ENCODE results near the gene ZNF281.
"Not testable (repeated sequence)": the region's sequence is repeated elsewhere in the genome, so short reads cannot be mapped to it uniquely, and the experiment has no call there.

The ZNF281 gene, protein sequence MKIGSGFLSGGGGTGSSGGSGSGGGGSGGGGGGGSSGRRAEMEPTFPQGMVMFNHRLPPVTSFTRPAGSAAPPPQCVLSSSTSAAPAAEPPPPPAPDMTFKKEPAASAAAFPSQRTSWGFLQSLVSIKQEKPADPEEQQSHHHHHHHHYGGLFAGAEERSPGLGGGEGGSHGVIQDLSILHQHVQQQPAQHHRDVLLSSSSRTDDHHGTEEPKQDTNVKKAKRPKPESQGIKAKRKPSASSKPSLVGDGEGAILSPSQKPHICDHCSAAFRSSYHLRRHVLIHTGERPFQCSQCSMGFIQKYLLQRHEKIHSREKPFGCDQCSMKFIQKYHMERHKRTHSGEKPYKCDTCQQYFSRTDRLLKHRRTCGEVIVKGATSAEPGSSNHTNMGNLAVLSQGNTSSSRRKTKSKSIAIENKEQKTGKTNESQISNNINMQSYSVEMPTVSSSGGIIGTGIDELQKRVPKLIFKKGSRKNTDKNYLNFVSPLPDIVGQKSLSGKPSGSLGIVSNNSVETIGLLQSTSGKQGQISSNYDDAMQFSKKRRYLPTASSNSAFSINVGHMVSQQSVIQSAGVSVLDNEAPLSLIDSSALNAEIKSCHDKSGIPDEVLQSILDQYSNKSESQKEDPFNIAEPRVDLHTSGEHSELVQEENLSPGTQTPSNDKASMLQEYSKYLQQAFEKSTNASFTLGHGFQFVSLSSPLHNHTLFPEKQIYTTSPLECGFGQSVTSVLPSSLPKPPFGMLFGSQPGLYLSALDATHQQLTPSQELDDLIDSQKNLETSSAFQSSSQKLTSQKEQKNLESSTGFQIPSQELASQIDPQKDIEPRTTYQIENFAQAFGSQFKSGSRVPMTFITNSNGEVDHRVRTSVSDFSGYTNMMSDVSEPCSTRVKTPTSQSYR

GRCh38 chr1:200409761-200410565 is at the start of gene ZNF281:
Gene ZNF281 (minus strand): TSS chr1:200410036. CDS start chr1:200409705, 331 bp downstream.
- DNase-seq (ENCODE audit: low spot score): peak; percentile 92

- DNase-seq (ENCODE audit: low spot score): no peak
These were observed 48.9 kb upstream of the ZNF281 start for GRCh38 chr1:200458780-200459179.

DNA sequence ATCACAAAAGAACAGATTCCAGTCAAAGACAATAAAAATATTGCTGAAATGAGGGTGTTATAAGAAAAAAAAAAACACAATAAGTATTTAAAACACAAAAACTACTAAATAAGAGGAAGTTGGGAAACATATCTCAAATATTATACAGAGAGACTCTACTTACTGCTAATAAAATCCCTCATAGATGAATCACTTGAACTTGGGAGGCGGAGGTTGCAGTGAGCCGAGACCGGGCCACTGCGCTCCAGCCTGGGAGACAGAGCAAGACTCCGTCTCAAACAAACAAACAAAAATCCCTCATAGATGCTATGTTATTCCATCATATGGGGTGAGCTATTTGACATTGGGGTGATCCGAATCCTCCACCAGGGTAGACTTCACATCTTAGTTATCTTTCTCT is 48.0 kb upstream of the ZNF281 start:
- DNase-seq (ENCODE audit: low spot score): no peak

DNA sequence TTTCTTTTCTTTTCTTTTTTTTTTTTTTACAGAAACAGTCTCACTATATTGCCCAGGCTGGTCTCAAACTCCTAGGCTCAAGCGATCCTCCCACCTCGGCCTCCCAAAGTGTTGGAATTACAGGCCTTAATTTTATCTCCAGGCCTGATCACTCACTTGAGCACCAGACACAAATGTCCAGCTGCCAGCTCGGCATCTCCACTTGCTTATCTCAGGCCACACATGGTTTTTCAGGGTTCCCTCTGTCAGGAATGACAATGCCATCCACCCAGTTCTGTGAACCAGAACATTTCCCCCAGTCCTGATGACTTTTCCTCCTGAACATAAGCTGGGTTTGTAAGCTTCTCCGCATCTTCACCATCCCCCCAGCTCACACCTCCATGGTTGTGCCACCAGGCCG is 44.6 kb upstream of the ZNF281 start:
- no peak for DNase-seq (ENCODE audit: low spot score)

DNA sequence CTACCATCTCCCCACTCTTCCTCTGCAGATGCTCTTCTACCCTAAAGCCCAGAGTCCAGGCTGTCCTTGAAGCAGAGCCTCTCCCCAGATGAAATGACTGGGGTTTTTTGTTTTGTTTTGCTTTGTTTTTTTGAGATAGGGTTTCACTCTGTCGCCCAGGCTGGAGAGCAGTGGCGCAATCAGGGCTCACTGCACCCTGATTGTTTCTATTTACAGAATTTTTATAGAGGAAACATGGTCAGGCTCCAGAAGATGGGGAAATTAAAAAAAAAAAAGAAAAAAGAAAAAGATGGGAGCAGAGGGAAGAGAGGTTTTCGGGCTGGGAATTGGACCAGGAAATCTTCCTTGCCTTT is 43.7 kb upstream of the ZNF281 start:
- DNase-seq (ENCODE audit: low spot score): no peak

GRCh38 chr1:200452850-200453552 is 43.2 kb upstream of the ZNF281 start:
- DNase-seq (ENCODE audit: low spot score): no peak

DNA sequence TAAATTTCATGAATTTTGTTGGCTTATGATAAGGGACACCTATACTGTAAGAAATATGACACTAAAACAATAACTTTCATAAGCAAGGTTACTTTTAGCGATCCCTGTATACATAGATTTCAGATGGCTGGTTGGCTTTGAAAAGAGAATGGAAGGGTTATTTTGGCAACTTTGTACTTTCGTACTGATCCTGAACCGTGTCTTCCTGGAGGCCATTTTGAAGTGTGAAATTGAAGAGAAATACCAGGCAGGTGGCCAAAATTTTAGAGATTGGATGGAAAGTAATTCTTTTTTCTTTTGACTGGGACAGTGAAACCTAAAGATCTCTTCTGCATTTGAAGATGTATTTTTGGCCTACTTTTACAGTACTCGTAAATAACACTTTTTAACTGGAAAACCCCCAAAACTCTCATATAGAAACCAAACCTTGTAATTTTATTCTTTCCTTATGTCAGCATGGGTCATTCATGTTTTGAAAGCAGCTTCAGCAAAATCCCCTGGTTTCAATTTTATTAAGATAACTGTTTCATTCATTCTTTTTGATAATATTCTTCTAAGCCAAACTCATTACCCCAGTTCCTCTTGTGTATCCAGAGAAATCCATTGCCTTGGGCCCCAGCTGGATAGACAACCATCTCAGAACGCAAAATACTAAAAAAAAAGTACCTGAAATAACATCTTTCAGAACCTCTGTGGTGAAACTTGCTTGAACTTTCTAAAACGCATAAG is 38.4 kb upstream of the ZNF281 start:
- no peak for DNase-seq (ENCODE audit: low spot score)

DNA sequence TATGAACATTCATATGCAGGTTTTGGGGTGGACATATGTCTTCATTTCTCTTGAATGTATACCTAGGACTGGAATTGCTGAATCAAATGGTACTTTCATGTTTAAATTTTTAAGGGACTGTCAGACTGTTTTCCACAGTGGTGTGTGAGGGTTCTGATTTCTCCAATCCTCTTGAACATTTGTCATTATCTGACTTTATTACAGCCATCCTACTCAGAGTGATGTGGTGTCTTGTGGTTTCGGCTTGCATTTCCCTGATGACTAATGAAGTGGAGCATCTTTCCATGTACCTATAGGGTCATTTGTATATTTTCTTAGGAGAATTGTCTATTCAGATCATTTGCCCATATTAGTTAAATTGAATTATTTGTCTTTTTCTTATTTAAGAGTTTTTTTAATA is 35.4 kb upstream of the ZNF281 start:
- DNase-seq (ENCODE audit: low spot score): no peak

DNA sequence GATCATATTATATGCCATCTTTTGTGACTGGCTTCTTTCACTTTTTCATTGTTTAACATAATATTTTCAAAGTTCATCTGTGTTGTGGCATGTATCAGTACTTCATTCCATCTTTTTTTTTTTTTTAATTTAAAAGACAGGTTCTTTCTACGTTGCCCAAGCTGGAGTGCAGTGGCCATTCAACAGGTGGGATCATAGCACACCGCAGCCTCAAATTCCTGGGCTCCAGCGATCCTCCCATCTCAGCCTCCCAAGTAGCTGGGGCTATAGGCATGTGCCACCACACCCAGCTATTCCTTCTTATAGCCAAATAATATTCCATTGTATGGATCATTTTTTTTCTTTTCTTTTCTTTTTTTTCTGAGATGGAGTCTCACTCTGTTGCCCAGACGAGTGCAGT is 34.6 kb upstream of the ZNF281 start:
- no peak for DNase-seq (ENCODE audit: low spot score)

- no peak for DNase-seq (ENCODE audit: low spot score)
These were observed 34.0 kb upstream of the ZNF281 start for GRCh38 chr1:200443860-200444259.

- DNase-seq (ENCODE audit: low spot score): no peak
These were observed 32.8 kb upstream of the ZNF281 start for GRCh38 chr1:200442537-200443156.

GRCh38 chr1:200442023-200442422 is 32.2 kb upstream of the ZNF281 start:
- DNase-seq (ENCODE audit: low spot score): no peak

GRCh38 chr1:200438911-200439310 is 29.1 kb upstream of the ZNF281 start:
- DNase-seq (ENCODE audit: low spot score): no peak

DNA sequence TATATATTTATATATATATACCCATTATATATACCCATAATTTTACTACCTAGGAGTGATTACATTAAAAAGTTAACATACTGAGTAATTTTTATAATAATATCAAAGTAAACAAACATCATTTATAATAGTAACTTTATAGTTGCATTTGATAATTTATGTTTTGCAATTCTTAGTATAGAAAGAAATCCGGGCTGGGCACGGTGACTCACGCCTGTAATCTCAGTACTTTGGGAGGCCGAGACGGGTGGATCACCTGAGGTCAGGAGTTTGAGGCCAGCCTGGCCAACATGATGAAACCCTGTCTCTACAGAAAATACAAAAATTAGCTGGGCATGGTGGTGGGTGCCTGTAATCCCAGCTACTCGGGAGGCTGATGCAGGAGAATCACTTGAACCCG is 28.6 kb upstream of the ZNF281 start:
- not testable (repeated sequence) for DNase-seq (ENCODE audit: low spot score)

GRCh38 chr1:200437556-200438203 is 27.8 kb upstream of the ZNF281 start:
- no peak for DNase-seq (ENCODE audit: low spot score)

DNA sequence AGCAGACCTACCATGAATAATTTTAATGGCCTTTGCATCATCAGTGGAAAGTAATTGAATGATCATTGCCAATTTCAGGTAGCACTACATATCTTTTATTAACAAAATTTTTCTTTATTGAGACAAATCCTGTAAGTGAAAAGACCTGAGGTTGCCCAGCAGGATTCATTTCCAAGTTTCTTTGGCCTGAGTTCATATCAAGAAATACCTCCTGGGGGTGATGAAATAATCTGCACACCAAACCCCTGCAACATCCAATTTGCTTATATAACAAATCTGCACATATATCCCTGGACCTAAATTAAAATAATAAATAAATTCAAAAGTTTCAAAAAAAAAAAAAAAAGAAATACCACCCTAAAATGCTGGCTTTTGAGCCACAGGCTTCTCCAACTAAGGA is 27.3 kb upstream of the ZNF281 start:
- no peak for DNase-seq (ENCODE audit: low spot score)

GRCh38 chr1:200436436-200436835 is 26.6 kb upstream of the ZNF281 start:
- no peak for DNase-seq (ENCODE audit: low spot score)

DNA sequence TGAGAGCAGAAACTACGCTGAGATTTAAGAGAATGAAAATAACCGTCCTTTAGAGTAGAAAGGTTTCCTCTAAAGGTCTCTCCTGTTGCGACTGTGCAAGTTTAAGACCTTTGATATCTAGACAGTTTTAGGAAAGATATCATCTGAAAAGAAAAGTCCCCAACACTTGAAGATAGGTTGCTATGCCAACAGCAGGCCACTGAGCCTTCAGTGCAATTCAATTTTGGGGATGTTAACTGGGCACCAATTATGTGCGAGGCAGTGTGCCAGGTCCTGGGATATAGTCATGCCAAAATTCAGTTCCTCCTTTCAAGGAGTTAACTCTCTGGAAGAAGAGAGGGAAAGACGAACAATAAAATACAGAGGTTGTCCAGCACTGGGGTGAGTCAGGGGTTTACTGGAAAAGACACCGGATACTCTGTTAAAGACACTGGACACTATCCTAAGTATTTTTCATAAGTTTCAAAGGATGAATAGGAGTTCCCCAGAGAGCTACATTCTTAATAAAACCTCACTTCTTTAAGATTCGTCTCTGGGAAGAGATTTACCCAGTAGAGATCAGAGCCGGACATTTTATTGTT is 25.5 kb upstream of the ZNF281 start:
- no peak for DNase-seq (ENCODE audit: low spot score)

- DNase-seq (ENCODE audit: low spot score): no peak
These were observed 23.8 kb upstream of the ZNF281 start for GRCh38 chr1:200433586-200433985.

- DNase-seq (ENCODE audit: low spot score): no peak
These were observed 22.8 kb upstream of the ZNF281 start for GRCh38 chr1:200432586-200432985.

Data from cerebellar cortex (tissue), 1 donor.